HFFc6 (cell line): ENCODE measurements around the gene NAXD. TPM values are rescaled to one million over a fixed set of nuclear protein-coding genes. Genes with fewer than 3 reads are reported as not detected.

Source experiments
- DNase-seq: peaks from one replicate; pipeline ENCODE4 v3.0.0-alpha.2; 2018
- H3K27ac Mint-ChIP-seq: 2 replicates; pipeline ENCODE4 v1.8.0; 2020; ENCODE audit warnings: mild to moderate bottlenecking, mixed read lengths
- H3K27me3 Mint-ChIP-seq: 2 replicates; pipeline ENCODE4 v1.8.0; 2021; ENCODE audit warnings: mild to moderate bottlenecking, moderate library complexity, mixed read lengths; ENCODE audit not compliant: insufficient read depth
- H3K36me3 Mint-ChIP-seq: 2 replicates; pipeline ENCODE4 v1.8.0; 2021; ENCODE audit warnings: low read depth, mixed read lengths
- H3K4me1 Mint-ChIP-seq: 2 replicates; pipeline ENCODE4 v1.8.0; 2020; ENCODE audit warnings: low read depth, mixed read lengths
- H3K4me3 Mint-ChIP-seq: 2 replicates; pipeline ENCODE4 v1.8.0; 2020; ENCODE audit warnings: mild to moderate bottlenecking, moderate library complexity, mixed read lengths
- H3K9me3 Mint-ChIP-seq: 2 replicates; pipeline ENCODE4 v1.8.0; 2020; ENCODE audit warnings: mild to moderate bottlenecking, mixed read lengths
- CTCF ChIP-seq: fragments of 200-600 bp; sonication (generic); IDR thresholded peaks from 2 replicates; pipeline ENCODE4 v1.5.0; 2021; ENCODE audit warnings: antibody characterized with exemption, mild to moderate bottlenecking
- total RNA-seq, 6 experiments: library from RNA; stranded (reverse); fragmentation: NEBNext Ultra II Directional; extraction: Animal tissue kit (Norgen Biotek cat#: 25700); gene quantifications; 2 replicates in 1 of 6; 3 replicates in 5 of 6; pipeline ENCODE4 v1.2.3, GENCODE V29; 2021

NAXD gene
- total RNA-seq, 6 experiments from 2014 or later: 20.3 to 27.4 (median 22.8) TPM

GRCh38 chr13:110627351-110627750 lies 12.0 kb downstream of the NAXD start:
- DNase-seq: no peak
- H3K27ac Mint-ChIP-seq: no peak overlapping the region
- no peaks in the 10 kb centered on the region for H3K9me3 Mint-ChIP-seq
- no peak overlapping the region for H3K4me3 Mint-ChIP-seq
- no peaks in the 10 kb centered on the region for H3K4me1 Mint-ChIP-seq
- H3K36me3 Mint-ChIP-seq: peaks cover 9% of the 10 kb centered on the region
- no peak for TF ChIP-seq CTCF
- H3K27me3 Mint-ChIP-seq: peaks cover 5% of the 10 kb centered on the region; the same call in 1 of the 2 replicates

- H3K4me1 Mint-ChIP-seq: no peaks in the 10 kb centered on the region
- peaks cover 9% of the 10 kb centered on the region for H3K36me3 Mint-ChIP-seq
- DNase-seq: no peak
- H3K9me3 Mint-ChIP-seq: no peaks in the 10 kb centered on the region
- no peak overlapping the region for H3K27ac Mint-ChIP-seq
- no peak overlapping the region for H3K4me3 Mint-ChIP-seq
- H3K27me3 Mint-ChIP-seq: peaks cover 5% of the 10 kb centered on the region; the same call in 1 of the 2 replicates
- no peak for TF ChIP-seq CTCF
Measured at GRCh38 chr13:110627761-110628476, 12.6 kb downstream of the NAXD start.

- DNase-seq: no peak
- Mint-ChIP-seq H3K27me3 (peaks cover 5% of the 10 kb centered on the region; the same call in 1 of the 2 replicates), H3K9me3 (no peaks in the 10 kb centered on the region), H3K36me3 (peaks cover 9% of the 10 kb centered on the region), H3K4me3 (no peak overlapping the region), H3K4me1 (no peaks in the 10 kb centered on the region), H3K27ac (no peak overlapping the region)
- no peak for TF ChIP-seq CTCF
Measured at GRCh38 chr13:110628477-110628793, 13.1 kb downstream of the NAXD start.

GRCh38 chr13:110628952-110629701 lies 13.8 kb downstream of the NAXD start:
- no peak overlapping the region for H3K27ac Mint-ChIP-seq
- peaks cover 5% of the 10 kb centered on the region; the same call in 1 of the 2 replicates for H3K4me1 Mint-ChIP-seq
- no peaks in the 10 kb centered on the region for H3K9me3 Mint-ChIP-seq
- peaks cover 5% of the 10 kb centered on the region; the same call in 1 of the 2 replicates for H3K27me3 Mint-ChIP-seq
- no peak for TF ChIP-seq CTCF
- H3K36me3 Mint-ChIP-seq: peaks cover 10% of the 10 kb centered on the region
- H3K4me3 Mint-ChIP-seq: no peak overlapping the region
- DNase-seq: no peak

GRCh38 chr13:110629735-110630134 lies 14.4 kb downstream of the NAXD start:
- no peak overlapping the region for H3K27ac Mint-ChIP-seq
- no peak for DNase-seq
- H3K27me3 Mint-ChIP-seq: peaks cover 5% of the 10 kb centered on the region; the same call in 1 of the 2 replicates
- peaks cover 16% of the 10 kb centered on the region for H3K36me3 Mint-ChIP-seq
- no peaks in the 10 kb centered on the region for H3K9me3 Mint-ChIP-seq
- peaks cover 11% of the 10 kb centered on the region; the same call in 1 of the 2 replicates for H3K4me1 Mint-ChIP-seq
- H3K4me3 Mint-ChIP-seq: no peak overlapping the region
- TF ChIP-seq CTCF: no peak
